LNCAP (cell line): ENCODE data around the gene UBAP2L.

Experiments used
- TF ChIP-seq, protein P1 (sequence below): fragments of 450-650 bp; IDR thresholded peaks from 2 replicates; pipeline ENCODE4 v1.5.1; 2017; ENCODE audit warnings: mild to moderate bottlenecking

Gene UBAP2L

DNA sequence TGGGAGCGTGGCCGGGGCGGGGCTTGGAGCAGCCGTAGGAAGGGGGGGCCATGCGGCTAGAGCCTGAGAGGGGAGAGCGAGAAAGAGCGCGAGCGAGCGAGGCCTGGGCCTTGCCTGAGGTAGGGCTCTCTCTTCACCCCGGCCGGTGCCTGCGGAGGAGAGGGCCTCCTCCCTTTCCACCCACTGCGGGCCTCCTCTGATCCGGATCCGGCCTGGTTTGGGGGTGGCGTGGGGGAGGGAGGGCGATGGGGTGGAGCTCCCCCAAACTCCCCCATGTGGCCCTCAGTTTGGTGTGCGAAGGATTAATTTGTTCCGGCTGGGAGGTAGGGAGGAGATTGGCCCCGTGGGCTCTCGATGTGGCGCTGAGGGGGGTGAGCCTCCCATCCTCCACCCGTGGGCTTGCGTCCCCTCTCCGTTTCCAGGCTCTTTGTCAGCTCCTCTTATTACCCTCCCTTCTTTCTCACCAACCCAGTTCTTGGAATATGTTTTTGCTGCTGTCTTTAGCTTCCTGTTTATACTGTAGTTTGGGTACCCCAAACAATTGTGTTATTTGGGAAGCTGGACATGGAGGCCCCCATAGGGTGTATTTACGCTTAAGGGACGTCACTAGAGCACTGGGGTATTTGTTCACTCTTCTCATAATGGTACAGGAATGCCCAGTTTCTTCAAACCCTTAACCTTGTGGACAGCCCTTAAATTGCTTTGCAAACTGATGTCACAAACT, 685 bp downstream of the UBAP2L start:
- TF ChIP-seq, protein P1, sequence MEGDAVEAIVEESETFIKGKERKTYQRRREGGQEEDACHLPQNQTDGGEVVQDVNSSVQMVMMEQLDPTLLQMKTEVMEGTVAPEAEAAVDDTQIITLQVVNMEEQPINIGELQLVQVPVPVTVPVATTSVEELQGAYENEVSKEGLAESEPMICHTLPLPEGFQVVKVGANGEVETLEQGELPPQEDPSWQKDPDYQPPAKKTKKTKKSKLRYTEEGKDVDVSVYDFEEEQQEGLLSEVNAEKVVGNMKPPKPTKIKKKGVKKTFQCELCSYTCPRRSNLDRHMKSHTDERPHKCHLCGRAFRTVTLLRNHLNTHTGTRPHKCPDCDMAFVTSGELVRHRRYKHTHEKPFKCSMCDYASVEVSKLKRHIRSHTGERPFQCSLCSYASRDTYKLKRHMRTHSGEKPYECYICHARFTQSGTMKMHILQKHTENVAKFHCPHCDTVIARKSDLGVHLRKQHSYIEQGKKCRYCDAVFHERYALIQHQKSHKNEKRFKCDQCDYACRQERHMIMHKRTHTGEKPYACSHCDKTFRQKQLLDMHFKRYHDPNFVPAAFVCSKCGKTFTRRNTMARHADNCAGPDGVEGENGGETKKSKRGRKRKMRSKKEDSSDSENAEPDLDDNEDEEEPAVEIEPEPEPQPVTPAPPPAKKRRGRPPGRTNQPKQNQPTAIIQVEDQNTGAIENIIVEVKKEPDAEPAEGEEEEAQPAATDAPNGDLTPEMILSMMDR, result no peak

DNA sequence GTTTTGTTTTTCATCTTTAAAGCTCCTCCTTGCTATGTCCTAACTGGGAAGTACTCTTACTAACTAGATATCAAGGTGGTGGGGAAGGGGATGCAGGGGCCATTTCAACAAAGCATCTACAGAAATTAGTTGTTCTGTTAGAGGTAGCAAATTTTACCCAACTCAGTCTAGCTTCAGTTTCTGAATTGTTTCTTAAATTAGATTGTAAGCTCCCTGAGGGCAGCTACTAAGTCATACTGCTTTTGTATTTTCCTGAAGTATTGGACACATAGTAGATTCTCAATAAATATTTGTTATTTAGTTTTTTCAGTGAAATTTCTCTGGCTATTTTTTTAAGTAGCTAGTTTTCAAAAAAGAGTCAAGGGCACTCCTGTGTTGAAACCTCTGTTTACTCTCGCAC, 1.8 kb downstream of the UBAP2L start:
- TF ChIP-seq, protein P1, result no peak

DNA sequence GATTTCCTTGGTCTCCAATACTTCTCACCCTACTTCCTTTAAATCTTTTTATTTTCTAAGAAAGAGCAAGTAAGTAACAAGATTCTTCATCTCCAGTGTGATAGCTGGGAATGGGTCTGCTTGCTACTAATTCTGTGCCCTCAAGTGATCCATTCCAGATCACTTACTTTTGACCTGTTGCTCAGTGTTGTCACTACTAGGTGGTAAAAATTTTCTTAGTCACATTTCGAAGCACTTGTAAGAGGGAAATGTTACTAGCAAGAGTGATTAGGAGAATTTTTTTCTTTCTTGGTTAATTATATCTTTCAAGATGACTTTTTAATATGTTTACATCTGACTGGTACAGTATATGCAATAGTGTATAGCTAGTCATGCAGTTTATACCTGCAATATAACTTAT, 2.2 kb downstream of the UBAP2L start:
- TF ChIP-seq, protein P1, result no peak

DNA sequence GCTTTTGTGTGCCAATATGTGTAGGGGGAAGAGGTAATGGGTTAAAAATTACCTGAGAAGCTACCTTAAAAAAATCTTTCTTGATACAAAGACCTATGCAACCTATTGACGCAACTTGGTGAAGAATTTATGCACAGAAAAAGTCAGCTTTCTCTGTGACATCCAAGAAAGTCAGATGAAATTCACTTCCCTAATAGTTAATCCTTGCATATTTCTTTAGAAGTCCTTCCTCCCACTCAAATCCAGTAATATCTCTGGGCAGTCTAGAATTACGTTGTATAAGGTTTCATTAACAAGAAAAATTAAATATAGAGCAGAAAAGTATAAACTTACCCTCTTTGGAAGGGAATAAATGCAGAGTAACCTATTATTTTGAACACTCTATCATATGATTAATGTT, 2.9 kb downstream of the UBAP2L start:
- TF ChIP-seq, protein P1, result no peak

DNA sequence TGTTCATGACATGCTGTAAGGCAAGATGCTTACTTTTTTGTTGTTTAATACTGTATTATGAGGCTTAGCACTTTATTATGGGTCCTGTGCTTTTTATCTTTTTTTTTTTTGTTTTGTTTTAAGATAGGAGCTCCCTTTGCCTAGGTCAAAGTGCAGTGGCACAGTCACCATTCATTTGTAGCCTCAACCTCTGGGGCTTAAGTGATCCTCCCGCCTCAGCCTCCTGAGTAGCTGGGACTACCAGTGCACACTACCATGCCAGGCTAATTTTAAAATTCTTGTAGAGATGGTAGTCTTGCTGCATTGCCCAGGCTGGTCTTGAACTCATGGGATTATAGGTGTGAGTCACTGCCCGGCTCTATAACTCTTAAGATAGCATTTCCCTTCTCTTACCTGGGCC, 4.6 kb downstream of the UBAP2L start:
- TF ChIP-seq, protein P1, result no peak

DNA sequence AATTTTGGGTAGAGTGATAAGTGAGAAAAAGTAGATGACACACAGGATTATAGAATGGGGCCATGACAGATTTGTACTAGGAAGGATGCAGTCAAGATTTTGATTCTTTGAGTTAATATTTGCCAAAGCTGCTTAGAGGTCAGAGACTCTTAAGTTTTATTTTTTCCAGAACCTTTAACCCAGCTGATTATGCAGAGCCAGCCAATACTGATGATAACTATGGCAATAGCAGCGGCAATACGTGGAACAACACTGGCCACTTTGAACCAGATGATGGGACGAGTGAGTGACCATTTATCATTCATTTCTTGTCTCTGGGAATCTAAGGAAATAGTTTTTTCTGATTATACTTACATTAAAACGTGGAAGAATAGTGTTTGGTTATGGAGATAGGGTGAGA, 16.1 kb downstream of the UBAP2L start:
- TF ChIP-seq, protein P1, result no peak

DNA sequence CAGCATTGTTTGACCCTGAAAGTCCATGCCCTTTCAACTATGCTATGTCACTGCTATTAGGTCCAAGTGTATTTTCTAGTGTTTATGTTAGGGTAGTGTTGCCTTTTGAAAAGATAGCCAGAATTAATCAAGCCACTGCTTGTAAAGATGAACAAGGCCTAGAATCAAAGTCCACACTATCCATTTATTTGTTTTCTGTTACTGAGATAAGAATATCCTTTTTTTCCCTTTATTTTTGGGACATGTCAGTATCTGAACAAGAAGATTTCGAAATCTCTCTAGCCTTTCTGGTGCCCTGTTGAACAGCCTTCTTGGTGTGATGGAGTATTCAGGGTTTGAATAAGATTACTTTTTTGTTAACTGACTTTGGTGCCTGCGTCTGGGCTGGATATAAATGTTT, 16.7 kb downstream of the UBAP2L start:
- TF ChIP-seq, protein P1, result no peak
